K562 (cell line): ENCODE measurements around the gene OR51B2. TPM values are rescaled to one million over a fixed set of nuclear protein-coding genes. Genes with fewer than 3 reads are reported as not detected.

ENCODE experiments used
- CEBPB ChIP-seq: fragments of 450-650 bp; IDR thresholded peaks from 2 replicates; pipeline ENCODE4 v1.6.1; 2016; ENCODE audit warnings: missing genetic modification characterization, missing compliant biosample characterization
- ELF4 ChIP-seq: fragments of 450-650 bp; formaldehyde crosslinking; IDR thresholded peaks from 2 replicates; pipeline ENCODE4 v1.4.0; 2022; ENCODE audit warnings: missing genetic modification characterization
- FOXA3 ChIP-seq, 2 experiments: fragments of 450-650 bp in 1 of 2; sonication (generic) in 1 of 2; formaldehyde crosslinking; IDR thresholded peaks in 1 of 2; conservative IDR thresholded peaks in 1 of 2; 2 replicates each; pipeline versions ENCODE4 v1.4.0 to v1.8.0; 2020 to 2022; ENCODE audit warnings: mild to moderate bottlenecking in 2 of 2, missing genetic modification reagents in 1 of 2
- FOXJ2 ChIP-seq: fragments of 200-800 bp; sonication (Bioruptor generic); IDR thresholded peaks from 2 replicates; pipeline ENCODE4 v1.6.1; 2016; ENCODE audit warnings: missing genetic modification characterization, missing compliant biosample characterization
- FOXK2 ChIP-seq, 2 experiments: fragments of 450-650 bp; IDR thresholded peaks in 1 of 2; conservative IDR thresholded peaks in 1 of 2; 2 replicates each; pipeline ENCODE4 v1.6.1; 2016; ENCODE audit warnings: low read depth in 2 of 2, mild to moderate bottlenecking in 1 of 2
- GABPB1 ChIP-seq: sonication (generic); formaldehyde crosslinking; IDR thresholded peaks from 2 replicates; pipeline ENCODE4 v1.8.0; 2022; ENCODE audit warnings: mild to moderate bottlenecking, missing genetic modification reagents
- HSF4 ChIP-seq: fragments of 250-450 bp; sonication (Bioruptor Pico); IDR thresholded peaks from 2 replicates; pipeline ENCODE4 v2.1.2; 2022; ENCODE audit warnings: mild to moderate bottlenecking, moderate library complexity, borderline replicate concordance
- MAFG ChIP-seq: fragments of 450-650 bp; conservative IDR thresholded peaks from 2 replicates; pipeline ENCODE4 v1.6.1; 2016; ENCODE audit warnings: missing genetic modification characterization, missing compliant biosample characterization
- MEF2A ChIP-seq: IDR thresholded peaks from 2 replicates; pipeline ENCODE4 v1.6.1; 2011; ENCODE audit warnings: low read depth, mild to moderate bottlenecking, low read length, moderate library complexity; ENCODE audit not compliant: control insufficient read depth
- MEF2D ChIP-seq: conservative IDR thresholded peaks from 2 replicates; pipeline ENCODE4 v1.6.1; 2016; ENCODE audit warnings: low read depth, missing genetic modification characterization, missing compliant biosample characterization
- MTA1 ChIP-seq: fragments of 450-650 bp; IDR thresholded peaks from 2 replicates; pipeline ENCODE4 v1.6.1; 2017; ENCODE audit warnings: borderline replicate concordance
- NFIX ChIP-seq: fragments of 250-450 bp; sonication (Bioruptor Pico); IDR thresholded peaks from 2 replicates; pipeline ENCODE4 v1.4.0; 2020; ENCODE audit warnings: low read depth, mild to moderate bottlenecking, moderate library complexity
- NUFIP1 ChIP-seq: fragments of 450-650 bp; IDR thresholded peaks from 2 replicates; pipeline ENCODE4 v1.6.1; 2018; ENCODE audit not compliant: partially characterized antibody
- OTX1 ChIP-seq: fragments of 450-650 bp; formaldehyde crosslinking; IDR thresholded peaks from 2 replicates; pipeline ENCODE4 v1.4.0; 2022; ENCODE audit warnings: mild to moderate bottlenecking
- RFX1 ChIP-seq: fragments of 450-650 bp; IDR thresholded peaks from 2 replicates; pipeline ENCODE4 v1.6.1; 2016; ENCODE audit warnings: mild to moderate bottlenecking, moderate library complexity
- ZFX ChIP-seq: sonication (generic); formaldehyde crosslinking; IDR thresholded peaks from 2 replicates; pipeline ENCODE4 v1.8.0; 2022; ENCODE audit warnings: mild to moderate bottlenecking, missing genetic modification reagents, moderate library complexity
- ZNF354B ChIP-seq: fragments of 250-450 bp; sonication (Bioruptor Pico); IDR thresholded peaks from 2 replicates; pipeline ENCODE4 v1.4.0; 2020
- ZNF431 ChIP-seq: sonication (generic); formaldehyde crosslinking; IDR thresholded peaks from 2 replicates; pipeline ENCODE4 v1.8.0; 2022; ENCODE audit warnings: mild to moderate bottlenecking, missing genetic modification reagents
- ZNF561 ChIP-seq: fragments of 450-650 bp; formaldehyde crosslinking; conservative IDR thresholded peaks from 2 replicates; pipeline ENCODE4 v1.4.0; 2020; ENCODE audit warnings: mild to moderate bottlenecking, moderate library complexity
- ZNF583 ChIP-seq: fragments of 250-450 bp; sonication (Bioruptor Pico); IDR thresholded peaks from 2 replicates; pipeline ENCODE4 v1.4.0; 2020
- ZNF707 ChIP-seq: fragments of 250-450 bp; sonication (Bioruptor Pico); conservative IDR thresholded peaks from 2 replicates; pipeline ENCODE4 v1.8.0; 2022; ENCODE audit warnings: inconsistent platforms, mild to moderate bottlenecking, moderate library complexity
- ZNF766 ChIP-seq: fragments of 200-800 bp; sonication (Bioruptor generic); conservative IDR thresholded peaks from 2 replicates; pipeline ENCODE4 v1.6.1; 2016; ENCODE audit warnings: missing genetic modification characterization, missing compliant biosample characterization
- polyA plus RNA-seq, 8 experiments: library from polyadenylated mRNA; depleted of rRNA in 4 of 8; stranded (reverse) in 5 of 8; unstranded in 3 of 8; fragments of >200 nt; fragmentation: Nextera tagmentation in 2 of 8; fragmentation: Illumina TruSeq in 1 of 8; extraction: Ambion mirVana in 2 of 8; extraction: Trizol in 1 of 8; gene quantifications; 2 replicates each; pipeline versions ENCODE4 v1.2.1 to v1.2.3, GENCODE V29; 2011 to 2014; ENCODE audit warnings: inconsistent platforms in 1 of 8, missing spikeins in 1 of 8
- total RNA-seq, 7 experiments: library from RNA; depleted of rRNA in 6 of 7; stranded (reverse); fragments of >200 nt in 6 of 7; fragmentation: Illumina TruSeq in 2 of 7; extraction: Trizol in 2 of 7; gene quantifications; 2 replicates each; pipeline versions ENCODE4 v1.2.1 to v1.2.3, GENCODE V29; 2011 to 2021; ENCODE audit warnings: low replicate concordance in 1 of 7
- TF ChIP-seq, protein P1 (sequence below): fragments of 450-650 bp; conservative IDR thresholded peaks from 2 replicates; pipeline ENCODE4 v1.6.1; 2016; ENCODE audit warnings: missing genetic modification characterization, low read depth, mild to moderate bottlenecking, missing compliant biosample characterization, moderate library complexity
- TF ChIP-seq, protein P2 (sequence below): fragments of 250-450 bp; sonication (Bioruptor Pico); IDR thresholded peaks from 2 replicates; pipeline ENCODE4 v1.4.0; 2020; ENCODE audit warnings: mild to moderate bottlenecking, moderate library complexity

OR51B2 gene
- total and polyA plus RNA-seq, 9 of the 15 experiments (the other 6 are each of a cell fraction or from before 2014, with no cell fraction given): 0.38 to 6.6 (median 4.0) TPM

DNA sequence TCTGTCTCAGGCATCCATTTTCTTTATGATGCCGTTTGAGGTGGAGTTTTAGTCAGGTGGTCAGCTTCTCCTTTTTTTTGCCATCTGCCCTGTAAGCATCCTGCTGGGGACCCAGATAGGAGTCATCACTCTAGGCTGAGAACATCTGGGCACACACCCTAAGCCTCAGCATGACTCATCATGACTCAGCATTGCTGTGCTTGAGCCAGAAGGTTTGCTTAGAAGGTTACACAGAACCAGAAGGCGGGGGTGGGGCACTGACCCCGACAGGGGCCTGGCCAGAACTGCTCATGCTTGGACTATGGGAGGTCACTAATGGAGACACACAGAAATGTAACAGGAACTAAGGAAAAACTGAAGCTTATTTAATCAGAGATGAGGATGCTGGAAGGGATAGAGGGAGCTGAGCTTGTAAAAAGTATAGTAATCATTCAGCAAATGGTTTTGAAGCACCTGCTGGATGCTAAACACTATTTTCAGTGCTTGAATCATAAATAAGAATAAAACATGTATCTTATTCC lies 43.5 kb downstream of the OR51B2 start (continued):
- peak; percentile 60 for TF ChIP-seq MEF2A
- peak; percentile 90; the same call in 1 of the 2 replicates for TF ChIP-seq HSF4 (CRISPR knock-in tag)
- peak; percentile 95 for TF ChIP-seq ZNF766 (CRISPR knock-in tag)
- peak; percentile 52 to 63; a peak in 3 of 4 replicates for TF ChIP-seq FOXK2 (conservative IDR thresholded peaks at IDR 0.05 in 1 of 2, IDR thresholded peaks at IDR 0.05 in 1 of 2; ENCODE audit: low read depth in 2 of 2)
- peak; percentile 90; the same call in 1 of the 2 replicates for TF ChIP-seq ZNF583 (CRISPR knock-in tag)
- no peak for TF ChIP-seq NUFIP1
- TF ChIP-seq, protein P1, sequence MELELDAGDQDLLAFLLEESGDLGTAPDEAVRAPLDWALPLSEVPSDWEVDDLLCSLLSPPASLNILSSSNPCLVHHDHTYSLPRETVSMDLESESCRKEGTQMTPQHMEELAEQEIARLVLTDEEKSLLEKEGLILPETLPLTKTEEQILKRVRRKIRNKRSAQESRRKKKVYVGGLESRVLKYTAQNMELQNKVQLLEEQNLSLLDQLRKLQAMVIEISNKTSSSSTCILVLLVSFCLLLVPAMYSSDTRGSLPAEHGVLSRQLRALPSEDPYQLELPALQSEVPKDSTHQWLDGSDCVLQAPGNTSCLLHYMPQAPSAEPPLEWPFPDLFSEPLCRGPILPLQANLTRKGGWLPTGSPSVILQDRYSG (tag): peak; percentile 92
- TF ChIP-seq, protein P2, sequence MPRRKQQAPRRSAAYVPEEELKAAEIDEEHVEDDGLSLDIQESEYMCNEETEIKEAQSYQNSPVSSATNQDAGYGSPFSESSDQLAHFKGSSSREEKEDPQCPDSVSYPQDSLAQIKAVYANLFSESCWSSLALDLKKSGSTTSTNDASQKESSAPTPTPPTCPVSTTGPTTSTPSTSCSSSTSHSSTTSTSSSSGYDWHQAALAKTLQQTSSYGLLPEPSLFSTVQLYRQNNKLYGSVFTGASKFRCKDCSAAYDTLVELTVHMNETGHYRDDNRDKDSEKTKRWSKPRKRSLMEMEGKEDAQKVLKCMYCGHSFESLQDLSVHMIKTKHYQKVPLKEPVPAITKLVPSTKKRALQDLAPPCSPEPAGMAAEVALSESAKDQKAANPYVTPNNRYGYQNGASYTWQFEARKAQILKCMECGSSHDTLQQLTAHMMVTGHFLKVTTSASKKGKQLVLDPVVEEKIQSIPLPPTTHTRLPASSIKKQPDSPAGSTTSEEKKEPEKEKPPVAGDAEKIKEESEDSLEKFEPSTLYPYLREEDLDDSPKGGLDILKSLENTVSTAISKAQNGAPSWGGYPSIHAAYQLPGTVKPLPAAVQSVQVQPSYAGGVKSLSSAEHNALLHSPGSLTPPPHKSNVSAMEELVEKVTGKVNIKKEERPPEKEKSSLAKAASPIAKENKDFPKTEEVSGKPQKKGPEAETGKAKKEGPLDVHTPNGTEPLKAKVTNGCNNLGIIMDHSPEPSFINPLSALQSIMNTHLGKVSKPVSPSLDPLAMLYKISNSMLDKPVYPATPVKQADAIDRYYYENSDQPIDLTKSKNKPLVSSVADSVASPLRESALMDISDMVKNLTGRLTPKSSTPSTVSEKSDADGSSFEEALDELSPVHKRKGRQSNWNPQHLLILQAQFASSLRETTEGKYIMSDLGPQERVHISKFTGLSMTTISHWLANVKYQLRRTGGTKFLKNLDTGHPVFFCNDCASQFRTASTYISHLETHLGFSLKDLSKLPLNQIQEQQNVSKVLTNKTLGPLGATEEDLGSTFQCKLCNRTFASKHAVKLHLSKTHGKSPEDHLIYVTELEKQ (CRISPR knock-in tag): peak; percentile 63; the same call in 1 of the 2 replicates
- peak in 1 of 2 experiments; percentile 58; a peak in 1 of 4 replicates for TF ChIP-seq FOXA3 (CRISPR knock-in tag; conservative IDR thresholded peaks at IDR 0.05 in 1 of 2, IDR thresholded peaks at IDR 0.05 in 1 of 2)
- peak; percentile 82; the same call in 1 of the 2 replicates for TF ChIP-seq MEF2D (tag)
- TF ChIP-seq CEBPB (tag): peak; percentile 53; the same call in 1 of the 2 replicates
- peak; percentile 45 for TF ChIP-seq RFX1
- peak; percentile 59 for TF ChIP-seq GABPB1
- 0 out of 2 replicates have a peak, but pooled peaks have one; percentile 21 for TF ChIP-seq ZNF707 (CRISPR knock-in tag)
- peak; percentile 73; the same call in 1 of the 2 replicates for TF ChIP-seq OTX1 (CRISPR knock-in tag)
- 0 out of 2 replicates have a peak, but pooled peaks have one; percentile 11 for TF ChIP-seq ZFX (CRISPR knock-in tag)
- peak; percentile 90 for TF ChIP-seq MTA1
- TF ChIP-seq ZNF561: no peak
- TF ChIP-seq ZNF354B (CRISPR knock-in tag): 0 out of 2 replicates have a peak, but pooled peaks have one; percentile 19
- peak; percentile 85 for TF ChIP-seq FOXJ2 (tag)
- 0 out of 2 replicates have a peak, but pooled peaks have one; percentile 44 for TF ChIP-seq ZNF431 (CRISPR knock-in tag)
- no peak for TF ChIP-seq NFIX
- TF ChIP-seq MAFG: peak; percentile 100
- peak; percentile 98 for TF ChIP-seq ELF4 (CRISPR knock-in tag)
